ENCODE results near the gene ISOC1.

Gene ISOC1

DNA sequence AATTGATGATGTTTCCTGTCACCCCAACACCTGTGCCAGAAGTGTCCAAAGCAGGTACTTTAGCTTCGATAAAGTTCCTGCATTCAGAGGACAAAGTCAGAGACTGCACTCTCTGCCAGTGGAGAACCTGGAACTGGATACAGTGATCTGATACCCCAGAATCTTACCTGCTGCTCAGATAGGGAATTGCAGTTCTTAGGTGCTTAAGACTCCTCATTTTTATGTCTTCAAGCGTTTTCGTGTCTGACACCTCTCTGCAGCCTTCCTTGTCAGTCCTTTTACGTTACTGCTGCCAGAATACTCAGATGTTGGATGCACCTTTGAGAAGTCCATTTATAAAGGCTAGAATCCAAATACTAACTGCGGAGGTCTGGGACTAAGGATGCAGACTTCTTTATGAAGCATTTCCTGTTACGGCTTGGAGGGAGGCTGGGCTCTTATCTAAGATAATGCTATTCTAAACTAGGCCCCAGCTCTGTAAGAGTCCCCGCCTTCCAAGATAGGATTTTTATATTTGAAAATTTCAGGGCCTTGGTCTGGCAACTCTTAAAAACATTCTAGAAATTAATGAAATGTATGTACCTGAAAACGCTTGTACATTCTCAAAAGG is 1.9 kb downstream of the ISOC1 start:
- DNase-seq = peak; percentile 24

DNA sequence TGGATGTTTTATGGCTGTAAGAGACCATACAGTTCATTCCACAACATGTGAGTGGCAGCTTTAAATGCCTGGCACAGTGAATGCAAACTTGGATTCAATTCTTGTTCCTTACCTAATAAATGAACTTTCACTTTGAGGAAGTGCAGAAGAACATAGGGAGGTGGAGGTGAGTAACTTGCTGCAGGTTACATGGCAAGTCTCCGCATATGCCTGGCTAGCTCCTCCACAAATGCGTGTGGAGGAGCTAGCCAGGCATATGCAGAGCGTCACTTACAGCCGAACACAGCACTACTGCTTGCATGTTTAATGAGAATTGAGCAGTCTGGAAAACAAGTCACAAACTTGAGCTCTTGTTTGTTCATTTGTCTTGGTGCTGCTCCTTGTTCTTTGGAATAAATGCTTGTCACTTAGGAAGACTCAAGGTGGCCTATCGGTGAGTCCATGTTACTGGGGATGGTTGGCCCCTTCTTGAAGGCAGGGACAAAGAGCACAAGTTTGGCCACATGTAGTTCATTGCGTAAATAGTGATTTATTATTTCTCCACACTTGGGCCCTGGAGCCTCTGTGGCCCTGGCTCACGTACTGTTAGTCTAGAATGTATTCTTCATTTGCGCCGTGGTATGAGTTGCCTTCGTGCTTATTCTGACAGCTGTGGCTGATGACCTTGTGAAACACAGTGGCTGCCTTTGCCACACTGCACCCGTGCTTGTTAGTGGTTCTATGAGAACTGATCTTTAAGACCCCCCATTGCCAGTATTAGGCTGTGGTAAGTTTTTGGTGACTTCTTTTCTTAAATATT is 3.1 kb downstream of the ISOC1 start:
- DNase-seq = no peak

DNA sequence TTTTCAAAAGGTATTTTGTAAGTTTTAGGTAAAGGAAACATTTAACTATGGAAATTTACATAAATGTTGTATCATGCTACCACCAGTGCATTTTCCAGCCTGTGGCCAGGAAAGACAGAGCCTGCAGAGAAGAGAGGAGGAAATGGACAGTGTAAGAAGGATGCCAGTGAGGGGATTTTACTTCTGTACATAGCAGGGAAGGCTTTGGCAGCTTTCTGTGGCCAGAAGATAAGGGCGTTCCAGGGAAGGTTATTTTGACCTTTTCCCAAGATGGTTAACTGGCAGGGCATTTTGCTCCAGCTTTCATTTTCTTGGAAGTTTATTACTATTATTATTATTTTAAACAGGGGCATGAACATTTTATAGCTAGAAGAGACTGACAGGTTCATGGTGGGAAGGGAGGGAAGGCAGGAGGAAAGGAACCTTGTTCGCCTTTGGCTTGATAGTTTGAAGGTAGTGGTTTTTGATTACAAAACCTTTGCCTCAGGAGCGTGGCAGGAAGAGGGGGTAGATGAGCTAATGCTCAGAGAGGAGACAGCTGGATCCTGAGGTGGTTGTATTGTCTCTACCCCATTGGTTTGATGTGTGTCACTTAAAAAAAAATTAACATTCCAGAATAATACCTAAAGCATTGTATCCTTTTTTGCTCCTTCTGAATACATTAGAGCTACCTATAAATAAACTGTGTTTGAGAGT is 4.1 kb downstream of the ISOC1 start:
- DNase-seq = no peak

DNA sequence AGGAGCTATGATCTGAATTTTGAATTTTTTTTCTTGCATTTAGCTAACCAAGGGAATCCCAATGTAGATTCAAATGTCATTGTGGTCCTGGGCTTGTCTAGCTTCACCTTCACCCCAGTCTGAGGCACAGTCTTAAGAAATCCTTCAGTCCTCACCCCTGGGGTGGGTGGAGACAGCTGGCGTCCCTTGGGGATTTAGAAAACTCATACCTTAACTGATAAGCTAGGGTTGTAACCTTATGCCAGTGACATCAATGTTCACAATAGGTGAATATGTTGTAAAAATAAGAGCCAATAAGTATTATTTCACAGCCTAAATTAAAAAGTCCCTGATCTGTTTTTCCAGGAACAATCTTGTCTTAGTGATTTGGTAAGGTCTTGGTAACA is 4.6 kb downstream of the ISOC1 start:
- DNase-seq = peak; percentile 61

DNA sequence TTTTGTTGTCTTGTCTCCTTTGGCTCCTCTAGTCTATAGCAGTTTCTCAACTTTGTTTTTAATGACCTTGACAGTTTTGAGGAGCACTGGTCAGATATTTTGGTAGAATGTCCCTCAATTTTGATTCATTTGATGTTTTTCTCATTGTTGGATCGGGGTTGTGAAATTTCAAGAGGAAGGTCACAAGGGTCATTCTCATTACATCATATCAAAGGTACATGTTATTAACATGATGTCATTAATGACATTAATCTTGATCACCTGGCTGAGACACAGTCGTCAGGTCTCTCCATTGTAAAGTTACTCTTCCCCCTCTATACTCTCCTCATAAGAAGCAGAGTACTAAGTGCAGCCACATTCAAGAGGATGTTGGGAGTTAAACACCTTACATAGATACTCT is 7.2 kb downstream of the ISOC1 start:
- DNase-seq = no peak

DNA sequence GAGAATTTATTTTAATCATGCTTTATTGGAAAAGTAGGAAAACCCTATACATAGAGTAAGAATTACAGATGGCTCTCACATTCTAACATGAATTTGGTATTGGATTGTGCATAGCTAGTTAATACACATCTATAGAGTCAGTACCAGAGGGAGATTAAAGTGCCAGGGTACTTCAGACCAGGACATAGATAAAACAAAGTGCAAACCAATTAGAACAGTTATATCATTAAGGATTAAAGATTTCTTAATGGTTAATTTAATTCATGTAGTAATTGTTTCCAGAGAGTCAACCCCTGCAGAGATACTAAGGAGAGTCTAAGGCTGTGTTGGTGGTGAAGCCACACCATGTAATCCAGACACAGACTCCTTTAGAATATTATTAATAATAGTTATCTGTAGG is 8.8 kb downstream of the ISOC1 start:
- DNase-seq = peak; percentile 15

DNA sequence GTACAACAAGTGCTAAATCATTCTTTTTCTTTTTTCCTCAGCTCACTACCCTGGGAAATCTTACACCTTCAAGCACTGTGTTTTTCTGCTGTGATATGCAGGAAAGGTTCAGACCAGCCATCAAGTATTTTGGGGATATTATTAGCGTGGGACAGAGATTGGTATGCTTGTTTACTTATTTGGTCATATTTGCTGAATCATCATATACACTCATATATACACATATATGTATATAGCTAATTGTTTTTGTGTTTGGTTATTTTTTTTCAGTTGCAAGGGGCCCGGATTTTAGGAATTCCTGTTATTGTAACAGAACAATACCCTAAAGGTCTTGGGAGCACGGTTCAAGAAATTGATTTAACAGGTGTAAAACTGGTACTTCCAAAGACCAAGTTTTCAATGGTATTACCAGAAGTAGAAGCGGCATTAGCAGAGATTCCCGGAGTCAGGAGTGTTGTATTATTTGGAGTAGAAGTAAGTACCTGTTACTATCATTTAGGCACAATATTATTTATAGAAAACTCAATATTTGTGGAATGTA is 10.4 kb downstream of the ISOC1 start:
- DNase-seq = no peak

DNA sequence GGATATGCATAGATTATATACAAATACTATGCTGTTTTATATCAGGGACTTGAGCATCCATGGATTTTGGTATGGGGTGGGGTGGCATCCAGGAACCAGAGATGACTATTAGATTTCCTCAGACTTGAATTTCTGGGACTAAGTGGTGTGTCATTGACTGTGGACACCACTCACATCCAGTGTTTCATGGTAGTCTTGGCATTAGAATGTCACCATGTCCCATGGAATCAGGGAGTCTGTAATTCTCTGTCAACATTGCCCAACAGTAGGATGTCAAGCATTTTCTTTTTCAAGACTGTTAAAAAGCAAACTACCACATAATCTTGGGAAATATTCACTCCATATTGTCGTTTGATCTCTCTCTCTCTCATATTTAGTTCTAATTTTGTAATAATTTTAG is 13.1 kb downstream of the ISOC1 start:
- DNase-seq = no peak

DNA sequence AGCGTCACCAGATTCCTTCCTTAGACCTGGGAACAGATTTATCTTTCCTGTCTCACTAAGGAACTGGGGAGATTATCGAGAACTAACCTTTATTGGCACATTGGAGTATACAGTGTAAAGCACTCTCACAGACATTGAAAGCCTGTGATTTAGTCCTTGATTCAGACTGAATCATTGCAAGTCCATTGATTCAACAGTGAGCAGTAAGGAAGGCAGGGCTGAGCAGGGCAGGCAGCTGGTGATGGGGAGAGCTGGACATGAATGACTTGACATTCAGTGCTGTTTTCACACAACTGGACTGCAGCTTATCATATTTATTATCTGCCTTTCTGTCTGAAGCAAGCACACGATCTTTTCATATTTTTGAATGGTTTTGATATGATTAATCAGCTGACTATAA is 16.2 kb downstream of the ISOC1 start:
- DNase-seq = no peak

DNA sequence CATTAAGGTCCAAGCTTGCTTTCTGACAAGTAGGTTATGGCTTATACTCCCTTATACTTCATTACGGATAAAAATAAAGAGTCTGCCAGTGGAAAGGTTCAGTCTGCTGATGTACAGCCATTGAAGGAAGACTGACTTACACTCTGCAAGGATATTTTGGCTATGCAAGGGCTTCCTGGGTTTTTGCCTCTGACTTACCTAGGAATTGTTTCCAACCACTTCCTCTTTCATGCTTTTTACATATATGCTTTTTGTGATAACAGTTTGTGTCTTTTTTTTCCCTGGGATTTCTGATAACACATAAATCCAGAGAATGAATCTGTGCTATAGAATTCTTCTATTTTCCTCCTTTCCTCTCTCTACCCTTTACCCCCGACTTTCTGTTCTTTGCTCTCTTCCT is 16.8 kb downstream of the ISOC1 start:
- DNase-seq = no peak

DNA sequence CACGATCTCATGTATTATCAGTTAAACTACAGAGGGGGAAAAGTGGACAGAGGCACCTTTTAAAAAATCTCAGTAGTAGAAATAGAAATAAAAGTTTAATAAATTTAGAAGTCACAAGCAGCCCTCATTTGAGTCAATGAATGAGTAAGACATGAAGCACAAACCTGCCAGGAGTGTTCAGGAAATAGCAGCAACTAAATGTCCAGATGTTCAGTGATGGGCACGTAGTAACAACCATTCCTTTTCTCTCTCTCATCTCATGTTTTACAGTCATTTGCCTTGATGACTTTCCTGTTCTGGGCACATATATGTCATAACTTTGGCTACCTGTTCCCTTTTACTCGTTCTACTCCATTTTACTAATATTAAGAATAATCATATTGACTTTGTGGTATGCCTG is 17.7 kb downstream of the ISOC1 start:
- no peak for DNase-seq

DNA sequence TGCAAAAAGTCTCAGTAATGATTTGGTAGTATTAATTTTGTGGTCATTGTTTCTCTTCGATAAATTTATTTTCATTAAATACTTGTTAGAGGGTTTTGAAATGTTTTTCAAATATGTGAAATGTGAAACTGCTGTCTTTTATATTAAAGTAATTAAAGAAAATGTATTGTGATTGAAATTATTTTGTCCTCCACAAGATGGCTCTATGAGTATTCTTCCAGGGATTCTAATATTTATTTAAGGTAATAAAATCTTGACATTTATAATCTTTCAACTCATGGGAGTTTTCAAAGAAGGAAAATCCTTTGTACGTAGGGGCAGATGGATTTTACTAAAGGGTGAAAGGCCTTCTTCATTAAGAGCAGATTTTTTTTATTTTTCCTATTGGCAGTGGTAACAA is 19.3 kb downstream of the ISOC1 start:
- DNase-seq = no peak

DNA sequence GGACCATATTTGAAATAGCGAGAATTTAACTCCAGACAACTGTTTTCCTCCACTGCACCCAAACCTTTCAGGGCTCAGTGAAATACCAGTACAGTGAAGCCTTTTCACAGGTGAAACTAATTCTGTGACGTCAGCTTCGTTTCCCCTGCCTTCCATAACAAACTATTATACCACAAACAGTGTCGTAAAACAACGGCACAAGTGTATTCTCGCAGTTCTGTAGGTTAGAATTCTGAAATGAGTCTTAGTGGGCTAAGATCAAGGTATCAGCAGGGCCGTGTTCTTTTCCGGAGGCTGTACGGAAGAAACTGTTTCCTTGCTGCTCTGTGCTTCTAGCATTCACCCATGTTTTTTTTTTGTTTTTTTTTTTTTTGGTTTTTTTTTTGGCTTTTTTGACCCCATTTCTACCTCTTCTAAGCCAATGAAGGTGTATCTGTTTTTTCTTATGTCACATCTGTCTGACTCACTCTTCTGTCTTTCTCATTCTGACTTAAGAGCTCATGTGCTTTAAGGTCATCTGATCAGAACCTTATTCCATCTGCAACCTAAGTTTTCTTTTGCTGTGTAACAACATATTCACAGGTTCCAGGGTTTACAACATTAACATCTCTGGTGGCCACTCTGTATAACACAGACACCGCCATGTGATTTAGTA is 20.1 kb downstream of the ISOC1 start:
- DNase-seq = no peak

DNA sequence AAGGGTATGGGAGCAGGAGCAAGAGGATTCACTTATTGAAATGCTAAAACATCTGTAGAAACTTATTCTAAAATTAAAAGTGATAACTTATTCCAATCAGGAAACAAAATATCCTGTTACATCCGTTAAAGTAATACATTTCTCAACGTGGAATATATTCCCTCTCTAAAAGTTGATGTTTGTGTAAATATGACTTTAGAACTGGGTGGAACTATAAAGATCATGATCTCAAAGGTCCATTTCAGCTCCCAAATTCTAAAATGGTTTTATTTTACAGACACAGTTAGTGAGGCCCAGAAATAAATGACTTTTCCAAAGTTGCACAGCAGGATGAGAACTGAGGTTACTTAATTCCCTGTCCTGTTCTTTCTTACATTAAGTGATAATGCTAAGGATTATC is 21.1 kb downstream of the ISOC1 start:
- DNase-seq = no peak

DNA sequence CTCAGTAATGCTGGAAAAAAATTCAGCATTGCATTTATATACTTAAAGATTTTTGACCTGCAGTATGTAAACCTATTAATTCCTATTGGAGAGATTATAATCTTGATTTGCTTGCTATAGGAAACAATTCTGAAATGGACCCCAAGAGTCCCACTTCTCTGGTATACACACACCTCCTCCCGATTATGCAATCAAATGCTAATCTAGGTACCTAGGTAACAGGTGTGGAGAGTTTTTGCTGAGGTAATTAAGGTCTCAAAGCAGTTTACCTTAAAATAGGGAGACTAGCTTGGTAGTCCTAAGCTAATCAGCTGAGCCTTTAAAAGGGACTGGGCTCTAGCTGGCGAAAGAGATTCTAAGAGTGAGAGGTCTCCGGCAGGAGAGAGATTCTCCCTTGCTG is 22.2 kb downstream of the ISOC1 start:
- no peak for DNase-seq

DNA sequence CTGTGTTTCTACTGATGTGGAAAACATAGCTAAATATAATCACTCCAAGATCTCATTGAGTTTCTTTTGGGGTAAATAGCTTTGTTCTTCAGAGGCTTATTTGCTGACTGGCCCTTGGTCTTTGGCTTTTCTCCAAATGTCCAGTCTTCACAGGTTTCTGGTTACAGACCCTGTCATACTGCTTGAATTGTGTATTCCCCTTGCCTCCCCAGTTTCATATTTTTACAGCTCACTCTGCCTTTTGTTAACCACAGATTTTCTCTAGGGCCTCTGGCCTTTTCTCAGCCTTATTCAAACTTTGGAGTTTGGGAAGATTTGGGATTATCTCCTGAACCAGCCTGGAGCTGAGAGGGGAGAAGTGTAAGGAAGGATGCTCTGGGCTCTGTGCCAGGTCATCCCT is 23.9 kb downstream of the ISOC1 start:
- peak; percentile 64 for DNase-seq

DNA sequence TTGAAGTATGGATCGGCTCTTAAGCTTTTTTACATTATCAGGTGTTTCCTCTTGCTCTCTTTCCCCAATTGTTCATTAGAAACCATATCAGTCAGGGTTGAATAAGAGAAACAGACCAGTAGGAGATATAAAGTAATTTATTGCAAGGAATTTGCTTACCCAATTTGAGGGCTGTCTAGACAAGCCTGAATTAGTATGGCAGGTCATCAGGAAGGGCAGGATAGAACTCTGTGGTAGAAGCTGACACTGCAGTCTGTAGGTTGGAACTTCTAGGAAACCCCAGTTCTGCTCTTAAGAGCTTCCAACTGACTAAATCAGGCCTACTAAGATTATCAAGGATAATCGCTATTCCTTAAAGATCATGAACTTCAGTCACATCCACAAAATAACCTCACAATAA is 24.3 kb downstream of the ISOC1 start:
- DNase-seq = no peak

DNA sequence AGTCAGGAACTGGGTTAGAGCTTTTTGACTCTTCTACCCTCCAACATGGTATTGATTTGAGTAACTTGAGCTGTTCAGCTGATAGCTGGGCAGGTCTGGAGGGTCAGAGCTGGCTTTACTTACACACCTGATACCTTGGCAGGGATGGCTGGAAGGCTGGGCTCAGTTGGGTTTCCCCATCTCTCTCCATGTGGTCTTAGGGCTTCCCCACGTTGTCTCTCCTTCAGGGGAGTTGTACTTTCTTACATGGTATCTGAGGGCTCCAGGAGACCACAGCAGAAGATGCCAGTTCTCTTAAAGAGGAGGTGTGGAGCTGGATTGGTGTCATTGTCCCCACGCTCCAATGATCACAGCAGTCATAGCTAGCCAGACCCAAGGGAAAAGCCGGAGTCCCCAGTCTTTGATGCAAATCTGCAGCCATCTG is 25.6 kb downstream of the ISOC1 start:
- no peak for DNase-seq

DNA sequence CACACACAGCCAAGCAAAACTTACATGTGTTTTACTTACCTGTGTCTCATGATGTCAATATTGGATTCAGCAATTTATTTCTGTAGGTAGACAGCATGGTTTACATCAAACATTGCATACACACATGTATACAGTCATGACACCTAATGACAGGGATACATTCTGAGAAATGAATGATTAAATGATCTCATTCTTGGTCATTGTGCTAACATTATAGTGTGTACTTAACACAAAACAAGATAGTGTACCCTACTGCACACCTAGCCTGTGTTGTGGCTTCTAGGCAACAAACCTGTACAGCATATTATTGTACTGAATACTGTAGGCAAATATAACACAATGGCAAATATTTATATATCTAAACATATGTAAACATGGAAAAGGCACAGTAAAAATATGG is 28.0 kb downstream of the ISOC1 start:
- DNase-seq = no peak

DNA sequence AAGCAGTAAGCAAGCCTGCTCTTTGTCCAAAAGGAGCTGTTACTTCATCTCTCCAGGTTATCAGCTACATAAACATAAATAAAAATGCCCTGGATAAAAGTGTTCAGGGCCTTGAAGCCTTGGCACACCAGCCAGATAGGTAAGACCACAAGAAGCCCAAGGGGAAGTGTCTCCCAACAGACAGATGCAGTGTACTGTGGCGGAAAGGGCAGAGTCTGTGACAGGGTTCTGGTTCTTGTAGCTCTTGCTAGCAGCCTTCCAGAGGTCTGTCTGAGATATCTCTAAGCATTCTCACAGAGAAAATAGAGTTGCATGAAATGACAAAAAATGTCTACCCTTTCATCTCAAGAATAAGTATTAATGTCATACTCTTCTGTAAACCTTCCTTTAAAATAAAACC is 30.1 kb downstream of the ISOC1 start:
- DNase-seq = no peak

DNA sequence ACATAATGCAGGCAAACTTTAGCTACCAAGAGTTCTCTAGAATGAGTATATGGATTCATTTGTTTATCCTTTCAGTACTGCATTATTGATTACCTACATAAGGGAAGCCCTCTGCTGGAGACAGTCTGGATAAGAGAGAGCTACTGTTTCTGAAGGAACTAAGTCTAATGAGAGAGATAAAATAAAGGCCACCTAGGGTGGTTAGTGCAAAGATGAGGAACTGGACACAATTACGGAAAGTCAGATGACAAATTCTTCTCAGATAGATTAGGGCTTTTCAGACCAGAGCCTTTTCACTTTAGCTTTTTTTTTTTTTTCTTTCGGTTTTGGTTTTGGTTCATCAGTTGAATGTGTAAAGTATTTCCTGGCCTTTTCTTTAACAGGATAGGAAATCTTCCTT is 31.3 kb downstream of the ISOC1 start:
- DNase-seq = no peak

DNA sequence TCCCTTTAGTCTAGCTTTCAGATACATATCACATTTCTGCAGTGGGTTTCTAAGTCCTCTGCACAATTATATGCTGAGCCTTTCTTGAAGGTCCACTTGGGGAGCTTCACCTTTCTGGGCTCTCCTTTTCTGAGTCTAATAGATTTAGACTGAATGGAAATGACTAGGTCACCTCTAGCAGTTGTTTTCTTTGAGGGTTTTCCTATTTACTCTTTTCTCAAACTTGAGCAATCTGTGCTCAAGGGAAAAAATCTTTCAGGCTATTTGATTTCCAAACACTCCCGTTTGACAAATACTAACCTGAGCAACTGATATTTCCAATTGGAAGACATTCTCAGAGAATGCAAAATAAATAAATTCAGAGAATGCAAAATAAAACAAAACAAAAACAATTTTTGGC is 39.0 kb downstream of the ISOC1 start:
- no peak for DNase-seq

DNA sequence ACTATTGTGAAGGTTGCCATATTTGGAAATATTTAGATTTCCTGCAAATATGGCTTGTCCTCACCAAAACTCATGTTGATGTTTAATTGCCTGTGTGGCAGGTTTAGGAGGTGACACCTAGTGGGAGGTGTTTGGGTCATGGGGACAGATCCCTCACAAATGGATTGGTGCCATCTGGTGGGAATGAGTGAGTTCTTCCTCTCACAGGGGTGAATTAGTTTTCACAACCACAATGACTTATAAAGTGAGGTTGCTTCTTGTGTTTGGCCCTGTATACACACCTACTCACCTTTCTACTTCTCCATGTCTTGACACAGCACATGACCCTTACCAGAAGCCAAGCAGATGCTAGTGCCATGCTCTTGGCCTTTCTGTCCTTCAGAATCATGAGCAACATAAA is 41.1 kb downstream of the ISOC1 start:
- DNase-seq = peak; percentile 57

DNA sequence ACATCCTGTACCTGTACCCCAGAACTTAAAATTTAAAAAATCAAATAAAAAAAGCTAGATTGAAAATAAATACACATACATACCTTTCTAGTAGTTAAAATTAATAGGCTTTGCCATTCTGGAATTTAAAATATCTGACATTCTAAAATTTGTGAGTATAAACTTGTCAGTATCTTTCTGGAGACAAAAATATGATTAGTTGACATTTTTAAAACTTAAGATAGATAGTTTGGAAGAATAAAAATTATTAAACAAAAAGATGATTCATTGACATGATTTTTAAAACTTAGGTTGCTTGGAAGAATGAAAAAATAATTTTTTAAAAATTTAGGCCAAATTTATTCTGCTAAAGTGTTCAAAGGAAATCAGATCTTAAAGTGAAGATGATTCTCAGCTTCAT is 43.1 kb downstream of the ISOC1 start:
- DNase-seq = no peak
